Measurements from ENCODE around the gene FAM240A.
"Not testable (repeated sequence)": the region's sequence is repeated elsewhere in the genome, so short reads cannot be mapped to it uniquely, and the experiment has no call there.

FAM240A gene

DNA sequence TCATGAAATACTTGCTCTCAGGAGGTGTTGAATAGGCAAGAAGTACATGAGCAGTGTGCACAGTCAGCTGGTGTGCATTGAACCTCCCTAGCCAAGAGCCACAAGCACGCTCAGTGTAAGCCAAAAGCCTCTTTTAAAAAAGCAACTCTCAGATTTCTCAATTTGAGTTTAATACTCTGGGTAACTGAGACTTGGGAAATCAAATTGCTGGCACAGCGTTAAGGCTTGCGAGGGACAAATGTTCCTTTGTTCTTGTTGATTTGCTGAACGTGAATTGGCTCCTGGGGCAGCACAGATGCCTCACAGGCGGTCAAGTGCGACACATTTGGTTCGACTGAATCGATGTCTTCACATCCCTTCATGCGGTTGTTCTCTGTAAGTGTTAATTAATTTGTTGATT, at the start of gene FAM240A:
FAM240A (plus strand) TSS at position 202 of the 400 bp plus-strand sequence; CDS start at position 361, 159 bp downstream.
- no peak for DNase-seq

DNA sequence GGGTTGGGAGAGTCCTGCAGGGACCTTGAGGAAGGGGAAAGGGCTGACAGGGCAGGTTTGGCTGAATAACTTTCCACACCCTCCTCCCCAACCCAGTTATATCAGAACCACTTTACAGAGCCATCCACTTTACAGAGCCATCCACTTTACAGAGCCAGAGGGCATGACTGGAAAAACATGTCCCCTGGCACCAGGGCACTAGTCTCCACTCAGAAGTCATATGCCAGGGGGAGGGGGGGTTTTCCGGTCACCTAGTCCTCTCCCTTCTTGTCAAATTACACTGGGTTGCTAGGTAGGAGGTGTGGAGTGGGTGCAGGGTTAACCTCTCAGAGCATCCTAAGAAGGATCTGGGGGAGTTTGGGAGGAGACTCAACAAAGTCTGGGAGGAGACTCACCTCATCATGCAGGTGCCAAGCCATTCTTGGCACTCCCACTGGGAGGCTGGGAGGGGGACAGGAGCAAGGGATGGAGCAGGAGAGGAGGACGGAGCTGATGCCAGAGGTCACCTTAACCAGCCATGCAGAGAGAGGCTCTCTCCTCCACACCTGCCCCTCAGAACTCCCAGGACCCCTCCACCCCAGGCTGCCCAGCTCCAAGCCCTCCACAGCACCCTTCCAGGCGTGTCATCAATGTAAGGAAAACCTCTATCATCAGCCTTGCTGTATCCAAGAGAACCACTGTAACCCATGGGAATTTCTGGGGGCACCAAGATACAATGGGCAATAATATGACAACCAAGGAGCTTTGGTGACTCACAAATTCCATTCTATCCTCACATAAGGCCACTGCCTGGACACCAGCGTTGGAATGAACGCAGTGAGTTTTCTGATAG, 47.9 kb upstream of the FAM240A start:
- no peak for DNase-seq

- no peak for DNase-seq
Measured at GRCh38 chr3:46565077-46565476, 47.2 kb upstream of the FAM240A start.

GRCh38 chr3:46565607-46566039, 46.7 kb upstream of the FAM240A start:
- no peak for DNase-seq

DNA sequence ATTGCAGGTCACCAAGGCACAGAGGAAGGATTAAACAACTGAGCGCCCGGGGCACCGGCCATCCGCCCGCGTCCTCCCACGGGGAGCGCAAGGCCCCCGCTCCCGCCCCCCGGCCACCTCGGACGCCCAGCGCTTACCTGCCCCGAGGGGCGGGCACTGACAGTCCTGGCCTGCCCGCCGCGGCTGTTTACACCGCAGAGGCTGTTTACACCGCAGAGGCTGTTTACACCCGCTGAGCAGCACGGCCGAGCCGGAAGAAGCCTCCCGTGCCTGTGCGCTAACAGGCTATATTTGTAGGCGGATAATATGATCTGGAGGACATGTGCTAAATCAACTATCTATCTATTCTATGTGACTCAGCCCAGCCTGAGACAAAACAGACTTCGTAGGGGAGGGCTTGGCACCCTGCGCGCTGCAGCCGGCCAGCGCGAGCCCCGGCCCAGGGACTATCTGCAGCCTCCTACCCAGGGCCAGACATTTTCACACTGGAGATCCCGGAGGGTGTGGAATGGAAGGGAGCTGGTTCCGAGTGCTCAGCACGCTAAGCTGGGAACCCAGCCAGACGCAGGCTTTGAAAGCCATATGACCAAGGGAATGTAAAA, 46.2 kb upstream of the FAM240A start, which contains the start of gene LRRC2:
LRRC2 (minus strand) TSS at position 263 of the 602 bp plus-strand sequence. CDS start 14,711 bp downstream, outside the sequence.
- peak; percentile 61 for DNase-seq

GRCh38 chr3:46571684-46572083, 40.6 kb upstream of the FAM240A start:
- DNase-seq: no peak

DNA sequence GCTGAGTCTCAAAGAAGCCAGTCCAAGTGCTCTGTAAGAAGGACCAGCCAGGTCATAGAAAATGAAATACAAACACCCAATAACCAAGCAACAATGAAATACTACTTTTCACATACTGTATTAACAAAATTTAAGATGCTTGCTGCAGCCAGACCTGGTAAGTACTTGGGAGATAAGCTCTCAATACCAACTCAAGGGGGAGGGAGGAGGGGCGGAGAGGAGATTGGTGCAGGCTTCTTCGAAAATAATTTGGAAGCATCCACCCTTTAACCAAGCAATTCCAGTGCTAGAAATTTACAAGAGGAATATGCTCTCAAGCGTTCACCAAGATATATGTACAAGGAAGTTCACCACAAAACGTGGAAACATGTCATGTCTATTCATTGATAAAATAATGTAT, 38.6 kb upstream of the FAM240A start:
- DNase-seq: no peak

- no peak for DNase-seq
Measured at GRCh38 chr3:46574243-46574646, 38.1 kb upstream of the FAM240A start.

GRCh38 chr3:46574881-46575576, 37.3 kb upstream of the FAM240A start:
- no peak for DNase-seq

- DNase-seq: no peak
Measured at GRCh38 chr3:46575577-46576222, 36.6 kb upstream of the FAM240A start.

DNA sequence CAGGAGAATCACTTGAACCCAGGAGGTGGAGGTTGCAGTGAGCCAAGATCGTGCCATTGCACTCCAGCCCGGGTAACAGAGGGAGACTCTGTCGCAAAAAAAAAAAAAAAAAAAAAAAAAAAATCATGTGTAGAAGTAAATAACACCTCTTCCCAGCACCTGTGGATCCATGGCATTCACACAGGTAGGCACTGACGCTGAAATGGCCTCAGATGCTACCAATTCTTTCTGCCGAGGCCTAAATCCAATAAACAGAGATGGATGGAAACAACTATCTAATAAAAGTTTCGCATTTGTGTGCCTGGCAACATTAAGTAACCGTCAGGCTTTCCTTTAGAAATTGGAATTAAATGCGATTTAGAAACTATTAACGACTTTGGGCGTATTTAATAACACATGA, 35.9 kb upstream of the FAM240A start:
- DNase-seq: no peak

GRCh38 chr3:46576879-46577278, 35.4 kb upstream of the FAM240A start:
- no peak for DNase-seq

DNA sequence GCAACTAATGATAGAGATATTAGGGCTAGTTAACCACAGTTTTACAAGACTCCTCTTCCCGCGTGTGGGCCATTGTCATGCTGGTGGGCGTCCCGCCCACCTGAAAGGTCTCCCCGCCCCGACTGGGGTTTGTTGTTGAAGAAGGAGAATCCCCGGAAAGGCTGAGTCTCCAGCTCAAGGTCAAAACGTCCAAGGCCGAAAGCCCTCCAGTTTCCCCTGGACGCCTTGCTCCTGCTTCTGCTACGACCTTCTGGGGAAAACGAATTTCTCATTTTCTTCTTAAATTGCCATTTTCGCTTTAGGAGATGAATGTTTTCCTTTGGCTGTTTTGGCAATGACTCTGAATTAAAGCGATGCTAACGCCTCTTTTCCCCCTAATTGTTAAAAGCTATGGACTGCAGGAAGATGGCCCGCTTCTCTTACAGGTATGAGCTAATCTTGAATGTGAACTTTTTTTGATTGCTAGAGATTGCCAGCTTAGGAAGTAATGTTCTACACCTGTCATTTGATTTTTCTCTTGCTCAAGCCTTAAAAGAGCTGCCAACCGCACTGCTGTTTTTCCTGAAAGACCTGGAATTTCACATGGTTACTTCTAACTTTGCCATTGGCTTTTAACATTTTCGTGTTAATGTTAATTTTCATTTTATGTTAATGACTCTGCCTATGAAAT, 34.6 kb upstream of the FAM240A start:
- DNase-seq: not testable (repeated sequence)

DNA sequence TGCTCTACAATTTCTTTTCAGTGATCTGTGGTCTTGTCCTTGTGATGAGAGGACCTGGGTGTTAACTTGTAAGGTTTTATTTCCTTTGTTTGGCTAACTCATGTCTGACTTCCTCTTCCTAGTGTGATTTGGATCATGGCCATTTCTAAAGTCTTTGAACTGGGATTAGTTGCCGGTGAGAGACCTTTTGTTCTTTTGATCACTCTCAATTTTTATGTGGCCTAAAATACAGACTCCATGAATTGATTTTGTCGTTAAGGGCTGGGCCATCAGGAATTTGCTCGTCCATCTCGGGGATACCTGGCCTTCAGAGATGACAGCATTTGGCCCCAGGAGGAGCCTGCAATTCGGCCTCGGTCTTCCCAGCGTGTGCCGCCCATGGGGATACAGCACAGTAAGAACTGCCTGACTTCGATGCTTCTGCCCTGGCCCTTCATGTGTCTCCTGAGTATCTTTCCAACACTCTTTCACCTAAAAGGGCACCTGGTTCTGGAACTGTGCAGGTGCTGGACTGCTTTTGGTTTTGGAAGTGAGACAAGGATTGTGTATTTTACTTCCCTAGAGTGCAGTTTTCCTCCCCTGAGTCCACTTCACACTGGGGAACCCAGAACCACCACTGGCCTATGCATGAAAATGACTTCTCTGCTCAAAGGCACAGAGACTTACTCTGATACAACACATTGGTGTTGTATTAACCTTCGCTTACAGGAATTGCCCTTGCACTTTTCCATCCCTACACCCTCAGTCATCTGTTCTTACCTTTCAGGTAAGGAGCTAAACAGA, 33.2 kb upstream of the FAM240A start:
- DNase-seq: no peak

GRCh38 chr3:46579756-46580286, 32.5 kb upstream of the FAM240A start:
- no peak for DNase-seq

DNA sequence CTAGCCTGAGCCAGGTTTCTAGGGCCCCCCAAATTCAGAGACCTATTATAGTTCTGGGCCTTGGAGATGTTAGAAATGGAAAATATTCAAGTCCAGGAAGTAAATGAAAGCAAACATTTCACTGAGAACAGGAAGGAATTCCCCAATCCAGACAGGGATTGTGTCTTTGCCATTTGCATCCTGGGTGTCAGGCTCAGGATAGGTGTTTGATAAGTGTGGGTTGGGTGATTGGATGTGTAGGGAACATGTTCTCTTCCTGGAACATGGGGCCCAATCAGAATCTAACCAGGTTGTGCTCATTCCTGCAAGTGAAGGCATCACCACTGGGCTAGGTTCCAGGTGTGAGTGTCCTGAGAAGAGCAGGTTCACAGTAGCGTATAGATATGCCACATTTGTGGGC, 31.6 kb upstream of the FAM240A start:
- DNase-seq: no peak

DNA sequence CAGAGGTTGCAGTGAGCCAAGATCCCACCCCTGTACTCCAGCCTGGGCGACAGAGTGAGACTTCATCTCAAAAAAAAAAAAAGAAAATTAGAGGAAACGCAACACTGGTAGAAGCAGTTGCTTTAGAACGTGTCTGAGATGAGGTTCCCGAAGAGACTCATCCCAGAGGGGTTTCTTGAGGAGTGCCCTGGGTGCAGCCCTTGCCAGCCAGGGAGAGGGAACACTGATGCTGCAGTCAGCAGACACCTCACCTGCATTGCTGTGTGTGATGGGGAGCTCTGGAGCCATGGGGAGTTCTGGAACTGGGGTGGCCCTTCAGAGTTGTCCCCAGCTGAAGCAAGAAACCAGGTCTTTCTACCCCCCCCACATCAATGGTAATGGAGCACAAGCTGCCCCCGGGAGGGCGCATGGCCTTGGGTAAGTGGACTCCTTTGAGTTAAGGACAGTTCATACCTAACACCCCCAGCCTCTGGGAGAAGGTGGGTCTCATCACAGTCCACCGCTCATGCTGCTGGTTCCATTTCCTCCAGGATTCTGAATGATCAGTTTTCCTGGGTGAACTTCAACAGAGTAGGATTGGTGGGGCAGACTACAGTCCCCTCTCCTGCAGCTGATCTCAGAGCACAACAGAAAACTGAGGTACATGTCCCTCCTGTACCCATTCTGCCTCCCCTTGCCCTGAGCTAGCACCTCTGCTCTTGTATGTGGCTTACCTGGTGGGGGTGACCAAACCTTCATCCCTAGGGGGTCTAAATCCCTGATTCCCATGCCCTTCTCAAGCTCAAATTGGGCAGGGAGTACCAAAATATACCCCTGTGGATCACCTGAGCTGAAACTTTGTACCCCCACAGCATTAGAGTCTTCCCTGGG, 27.5 kb upstream of the FAM240A start:
- DNase-seq: no peak

DNA sequence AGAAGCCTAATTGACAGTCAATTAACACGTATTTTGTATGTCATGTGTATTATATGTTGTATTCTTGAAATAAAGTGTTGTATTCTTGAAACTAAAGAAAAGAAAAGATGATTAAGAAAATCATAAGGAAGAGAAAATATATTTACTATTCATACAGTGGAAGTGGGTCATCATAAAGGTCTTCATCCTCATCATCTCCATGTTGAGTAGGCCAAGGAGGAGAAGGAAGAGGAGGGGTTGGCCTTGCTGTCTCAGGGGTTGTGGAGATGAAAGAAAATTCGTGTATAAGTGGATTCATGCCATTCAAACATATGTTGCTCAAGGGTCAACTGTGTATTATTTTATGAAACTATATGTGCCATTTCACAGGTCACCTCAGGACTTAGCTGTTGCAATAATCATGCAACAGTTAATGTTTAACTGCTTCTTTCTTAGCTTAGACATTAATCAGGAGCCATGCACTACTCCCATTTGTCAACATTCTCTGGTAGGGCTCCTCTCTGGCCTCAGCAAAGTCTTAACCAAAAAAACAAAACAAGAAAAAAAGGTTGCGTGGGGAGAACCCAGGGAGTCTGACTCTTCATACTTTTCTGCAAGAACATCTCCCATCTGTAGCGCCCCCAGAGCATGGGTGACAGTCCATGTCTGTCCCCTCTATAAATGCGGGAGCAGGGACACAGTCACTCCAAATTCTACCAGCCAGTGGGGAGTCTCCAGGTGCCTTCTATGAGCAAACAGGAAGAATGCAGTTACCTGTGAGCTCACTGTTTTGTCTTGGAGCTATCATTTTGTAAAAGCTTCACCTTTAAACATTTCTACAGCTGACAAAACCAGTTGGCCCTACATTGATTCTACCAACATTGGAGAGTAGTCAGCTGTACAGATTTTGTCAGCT, 26.3 kb upstream of the FAM240A start:
- DNase-seq: no peak

DNA sequence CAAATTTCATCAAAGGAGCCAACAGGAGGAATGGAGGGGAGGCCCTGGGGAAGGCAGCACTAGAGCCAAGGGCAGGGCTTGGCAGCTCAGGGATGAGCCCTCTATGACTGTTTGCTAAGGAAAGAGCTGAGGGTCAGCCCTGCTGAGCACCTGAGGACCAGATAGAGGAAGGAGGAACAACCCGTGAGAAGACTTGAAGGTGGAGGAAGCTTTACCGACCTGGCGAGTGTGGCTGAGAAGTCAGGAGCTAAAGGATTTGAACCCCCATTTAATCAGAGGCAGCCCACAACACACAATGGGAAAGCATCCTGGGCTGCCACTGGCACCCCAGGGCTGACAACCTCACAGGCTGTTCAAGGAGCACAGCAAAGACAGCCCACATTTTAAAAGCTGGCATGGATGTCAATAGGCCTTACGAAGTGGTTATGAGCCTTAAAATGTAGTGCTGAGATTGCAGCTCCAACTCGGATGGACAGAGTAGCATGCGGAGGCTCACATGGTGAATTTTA, 25.5 kb upstream of the FAM240A start:
- DNase-seq: no peak
